ENCODE results near the gene APLP2. TPM values are rescaled to one million over a fixed set of nuclear protein-coding genes. Genes with fewer than 3 reads are reported as not detected.

Gene APLP2
- total and polyA plus RNA-seq, 10 donors: 47.4 to 248 (median 181) TPM

- intact Hi-C loops (cut with DNase I; ENCODE audit: low total_unique reads): no loop called here
- H3K27ac ChIP-seq: no peak overlapping the region
- H3K4me1 ChIP-seq: peaks cover 0 to 40% (median 7%) of the 10 kb centered on the region in 6 donors
- peaks cover 0 to 12% (median 0%) of the 10 kb centered on the region in 7 donors for H3K27me3 ChIP-seq (replicated peaks in 1 of 7)
- no peaks in the 10 kb centered on the region for H3K9me3 ChIP-seq
- 54 to 77% (median 73%) methylated on average over 1 of the region's 1 CpG for WGBS, 5 donors
- DNase-seq: no peak
- TF ChIP-seq CTCF (IDR thresholded peaks at IDR 0.05 in 8 of 11, conservative IDR thresholded peaks at IDR 0.05 in 3 of 11) (no peak), POLR2AphosphoS5 (IDR thresholded peaks at IDR 0.05) (no peak), POLR2A (IDR thresholded peaks at IDR 0.05) (no peak)
- no peaks in the 10 kb centered on the region for H3K36me3 ChIP-seq
- no peak overlapping the region for H3K4me3 ChIP-seq
Observed at GRCh38 chr11:130047141-130047540, 22.6 kb upstream of the APLP2 start.

GRCh38 chr11:130049328-130049771, 20.3 kb upstream of the APLP2 start:
- intact Hi-C loops (cut with DNase I; ENCODE audit: low total_unique reads): no loop called here
- H3K4me1 ChIP-seq: peaks cover 0 to 24% (median 4%) of the 10 kb centered on the region in 6 donors
- H3K27ac ChIP-seq: peak overlapping the region in 2 of 8 donors; percentile 29 to 52
- DNase-seq: no peak
- H3K4me3 ChIP-seq: no peak overlapping the region
- WGBS, 5 donors: 52 to 92% (median 80%) methylated on average over 1 of the region's 1 CpG
- H3K27me3 ChIP-seq (replicated peaks in 1 of 7): peaks cover 0 to 9% (median 0%) of the 10 kb centered on the region in 7 donors
- peaks cover 0 to 8% (median 2%) of the 10 kb centered on the region in 8 donors for H3K9me3 ChIP-seq
- no peak for TF ChIP-seq CTCF (IDR thresholded peaks at IDR 0.05 in 8 of 11, conservative IDR thresholded peaks at IDR 0.05 in 3 of 11)
- TF ChIP-seq POLR2A (IDR thresholded peaks at IDR 0.05): no peak
- TF ChIP-seq POLR2AphosphoS5 (IDR thresholded peaks at IDR 0.05): no peak
- no peaks in the 10 kb centered on the region for H3K36me3 ChIP-seq

DNA sequence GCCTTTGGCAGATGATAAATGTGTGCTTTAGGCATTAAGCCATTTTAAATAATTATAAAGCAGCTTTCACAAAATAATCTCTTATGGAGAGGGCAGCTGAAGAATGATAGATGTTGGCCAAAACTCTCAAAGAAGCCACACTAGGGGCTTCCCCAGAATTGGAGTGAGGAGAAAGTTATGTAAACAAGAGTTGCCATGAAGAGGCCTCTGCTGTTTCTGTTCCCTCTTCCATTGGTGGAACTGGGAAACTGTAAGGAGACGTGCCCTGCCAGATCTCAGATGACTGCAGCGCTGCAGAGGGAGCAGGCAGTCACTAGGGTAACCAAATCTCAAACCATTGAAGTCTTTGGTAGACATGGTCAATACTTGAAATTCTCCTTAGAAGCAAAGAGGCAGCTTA, 19.4 kb upstream of the APLP2 start:
- H3K27ac ChIP-seq: peak overlapping the region in 4 of 8 donors; percentile 34 to 71 (median 67)
- intact Hi-C loops (cut with DNase I; ENCODE audit: low total_unique reads): no loop called here
- no peak for DNase-seq
- peaks cover 0 to 8% (median 2%) of the 10 kb centered on the region in 8 donors for H3K9me3 ChIP-seq
- no peak overlapping the region for H3K4me3 ChIP-seq
- peaks cover 0 to 24% (median 4%) of the 10 kb centered on the region in 6 donors for H3K4me1 ChIP-seq
- 39 to 75% (median 51%) methylated on average over 2 of the region's 2 CpGs for WGBS, 5 donors
- no peak for TF ChIP-seq POLR2A (IDR thresholded peaks at IDR 0.05)
- no peak for TF ChIP-seq CTCF (IDR thresholded peaks at IDR 0.05 in 8 of 11, conservative IDR thresholded peaks at IDR 0.05 in 3 of 11)
- no peak for TF ChIP-seq POLR2AphosphoS5 (IDR thresholded peaks at IDR 0.05)
- H3K36me3 ChIP-seq: no peaks in the 10 kb centered on the region
- peaks cover 0 to 9% (median 0%) of the 10 kb centered on the region in 7 donors for H3K27me3 ChIP-seq (replicated peaks in 1 of 7)

- peaks cover 0 to 9% (median 0%) of the 10 kb centered on the region in 7 donors for H3K27me3 ChIP-seq (replicated peaks in 1 of 7)
- intact Hi-C loops (cut with DNase I; ENCODE audit: low total_unique reads): no loop called here
- no peak overlapping the region for H3K4me3 ChIP-seq
- peaks cover 0 to 24% (median 4%) of the 10 kb centered on the region in 6 donors for H3K4me1 ChIP-seq
- peak overlapping the region in 4 of 8 donors; percentile 34 to 71 (median 67) for H3K27ac ChIP-seq
- no peaks in the 10 kb centered on the region for H3K36me3 ChIP-seq
- 28 to 87% (median 68%) methylated on average over 1 of the region's 1 CpG for WGBS, 5 donors
- TF ChIP-seq POLR2A (IDR thresholded peaks at IDR 0.05): no peak
- no peak for TF ChIP-seq POLR2AphosphoS5 (IDR thresholded peaks at IDR 0.05)
- TF ChIP-seq CTCF (IDR thresholded peaks at IDR 0.05 in 8 of 11, conservative IDR thresholded peaks at IDR 0.05 in 3 of 11): no peak
- DNase-seq: no peak
- peaks cover 0 to 8% (median 2%) of the 10 kb centered on the region in 8 donors for H3K9me3 ChIP-seq
Observed at GRCh38 chr11:130051082-130051481, 18.6 kb upstream of the APLP2 start.
